ENCODE data around the gene GHRL.

- TF ChIP-seq CTCF (IDR thresholded peaks at IDR 0.05): no peak
- no peak for TF ChIP-seq POLR2AphosphoS5 (IDR thresholded peaks at IDR 0.05; ENCODE audit: low read depth, low read length)
Observed at GRCh38 chr3:10265833-10266232, 26.9 kb downstream of the GHRL start.

Data from Panc1 (cell line).